B cell (primary cell): ENCODE measurements around the gene TENM3. TPM values are rescaled to one million over a fixed set of nuclear protein-coding genes. Genes with fewer than 3 reads are reported as not detected.

Source experiments
- ATAC-seq: fragments of 200-7000 bp; cut with Tn5 transposase; one replicate; pipeline ENCODE4 v1.10.0; 2021; ENCODE audit warnings: low read depth, mild to moderate bottlenecking, moderate number of reproducible peaks, moderate library complexity
- CTCF ChIA-PET: fragments of 350-600 bp; sonication (Branson Sonifier 250); formaldehyde crosslinking; loops from one replicate; lab custom pipeline; 2021; ENCODE audit warnings: antibody characterized with exemption, inconsistent platforms; lab: Charles Lee
- POLR2A ChIA-PET: fragments of 350-600 bp; sonication (Branson Sonifier 250); formaldehyde crosslinking; loops from one replicate; lab custom pipeline; 2021; ENCODE audit warnings: antibody characterized with exemption; lab: Charles Lee
- DNase-seq: peaks from one replicate; pipeline ENCODE4 v3.0.0; 2013
- H2AFZ ChIP-seq: 2 replicates; pipeline ENCODE4 v1.6.1; 2012; ENCODE audit warnings: mild to moderate bottlenecking, low read depth, low read length; ENCODE audit not compliant: insufficient read depth, poor library complexity, severe bottlenecking
- H3K27ac ChIP-seq, 2 donors: 1 replicate in 1 of 2; 2 replicates in 1 of 2; pipeline ENCODE4 v1.5.1; 2012 to 2013; ENCODE audit warnings: low read length in 2 of 2, mild to moderate bottlenecking in 2 of 2, moderate library complexity in 1 of 2
- H3K27me3 ChIP-seq, 4 experiments: fragments of 200-600 bp in 1 of 4; sonication (generic) in 1 of 4; replicated peaks in 1 of 4; 1 replicate in 2 of 4; 2 replicates in 2 of 4; pipeline versions ENCODE4 v1.6.1 to v1.7.0; 2013 to 2016; ENCODE audit warnings: low read length in 3 of 4, mild to moderate bottlenecking in 2 of 4, mixed read lengths in 1 of 4, moderate library complexity in 1 of 4; ENCODE audit not compliant: insufficient read depth in 4 of 4, control insufficient read depth in 3 of 4; ENCODE audit errors: control extremely low read depth in 1 of 4
- H3K36me3 ChIP-seq, 2 experiments: replicated peaks in 1 of 2; 1 replicate in 1 of 2; 2 replicates in 1 of 2; pipeline versions ENCODE4 v1.6.1 to v1.7.1; 2013; ENCODE audit warnings: low read length in 1 of 2; ENCODE audit not compliant: insufficient read depth in 2 of 2, control insufficient read depth in 1 of 2; ENCODE audit errors: control extremely low read depth in 1 of 2, extremely low read depth in 1 of 2
- H3K4me1 ChIP-seq, 2 donors: fragments of 200-600 bp in 1 of 2; sonication (generic) in 1 of 2; 1 replicate in 1 of 2; 2 replicates in 1 of 2; pipeline versions ENCODE4 v1.5.1 to v1.6.1; 2013 to 2017; ENCODE audit warnings: low read length in 2 of 2; ENCODE audit not compliant: control insufficient read depth in 2 of 2, insufficient read depth in 2 of 2
- H3K4me2 ChIP-seq: replicated peaks from 2 replicates; pipeline ENCODE3; 2012; ENCODE audit warnings: mild to moderate bottlenecking, low read depth, low read length; ENCODE audit not compliant: poor library complexity, severe bottlenecking
- H3K4me3 ChIP-seq, 5 experiments: fragments of 200-600 bp in 1 of 5; sonication (generic) in 1 of 5; 1 replicate in 3 of 5; 2 replicates in 2 of 5; pipeline versions ENCODE4 v1.5.1 to v1.7.0; 2011 to 2016; ENCODE audit warnings: low read length in 4 of 5, mild to moderate bottlenecking in 4 of 5, low read depth in 2 of 5, control low read depth in 1 of 5, moderate library complexity in 1 of 5; ENCODE audit not compliant: insufficient read depth in 1 of 5; ENCODE audit errors: control extremely low read depth in 1 of 5, extremely low read depth in 1 of 5
- H3K79me2 ChIP-seq: fragments of 200-600 bp; sonication (generic); one replicate; pipeline ENCODE4 v1.6.0; 2016; ENCODE audit warnings: low read length; ENCODE audit not compliant: control insufficient read depth, insufficient read depth
- H3K9ac ChIP-seq: fragments of 200-600 bp; sonication (generic); 2 replicates; pipeline ENCODE4 v1.6.1; 2017; ENCODE audit warnings: mild to moderate bottlenecking, low read length, moderate library complexity
- H3K9me3 ChIP-seq, 3 donors: one replicate each; pipeline versions ENCODE4 v1.6.1 to v1.7.1; 2013; ENCODE audit warnings: low read length in 2 of 3; ENCODE audit not compliant: control insufficient read depth in 2 of 3, insufficient read depth in 1 of 3; ENCODE audit errors: control extremely low read depth in 1 of 3
- H4K20me1 ChIP-seq: 2 replicates; pipeline ENCODE4 v1.6.0; 2012; ENCODE audit warnings: mild to moderate bottlenecking, low read length; ENCODE audit not compliant: insufficient read depth, control insufficient read depth, poor library complexity, severe bottlenecking
- H3K27ac Mint-ChIP-seq: one replicate; pipeline ENCODE4 v1.8.0; 2021; ENCODE audit warnings: mixed read lengths
- H3K27me3 Mint-ChIP-seq: one replicate; pipeline ENCODE4 v1.8.0; 2021; ENCODE audit warnings: mixed read lengths
- H3K4me1 Mint-ChIP-seq: one replicate; pipeline ENCODE4 v1.8.0; 2021; ENCODE audit warnings: mixed read lengths
- H3K4me3 Mint-ChIP-seq: one replicate; pipeline ENCODE4 v1.8.0; 2021; ENCODE audit warnings: mixed read lengths
- H3K9me3 Mint-ChIP-seq: one replicate; pipeline ENCODE4 v1.8.0; 2022; ENCODE audit warnings: mixed read lengths; ENCODE audit not compliant: insufficient read depth
- EZH2 ChIP-seq: IDR thresholded peaks from 2 replicates; pipeline ENCODE4 v1.6.1; 2012; ENCODE audit warnings: borderline replicate concordance, low read depth, mild to moderate bottlenecking, moderate library complexity, low read length; ENCODE audit not compliant: insufficient read depth, poor library complexity, severe bottlenecking
- WGBS: methylation state at CpG from one replicate; pipeline ENCODE4 v1.1.5; 2013; ENCODE audit warnings: missing lambda C conversion rate; ENCODE audit not compliant: insufficient coverage; 5-methylcytosine and 5-hydroxymethylcytosine counted together
- intact Hi-C: fragments of 100-400 bp; cut with micrococcal nuclease; formaldehyde crosslinking; loops from one replicate; pipeline ENCODE4 v1.10.0; 2022
- polyA plus RNA-seq: library from polyadenylated mRNA; depleted of rRNA; stranded (reverse); fragments of >200 nt; gene quantifications from 2 replicates; pipeline ENCODE4 v1.2.3, GENCODE V29; 2012
- total RNA-seq, 2 donors: library from RNA; stranded (reverse); fragments of 120-200 nt in 1 of 2; gene quantifications; 1 replicate in 1 of 2; 2 replicates in 1 of 2; pipeline versions ENCODE4 v1.2.3 to v1.2.4, GENCODE V29; 2013 to 2022
- TF ChIP-seq, protein P1 (sequence below): fragments of 200-600 bp; IDR thresholded peaks from one replicate; pipeline ENCODE4 v1.8.0; 2022; ENCODE audit warnings: antibody characterized with exemption, mild to moderate bottlenecking

The TENM3 gene
- total and polyA plus RNA-seq, 2 donors (not counting 1 experiment from before 2014, with no cell fraction given), result not detected

DNA sequence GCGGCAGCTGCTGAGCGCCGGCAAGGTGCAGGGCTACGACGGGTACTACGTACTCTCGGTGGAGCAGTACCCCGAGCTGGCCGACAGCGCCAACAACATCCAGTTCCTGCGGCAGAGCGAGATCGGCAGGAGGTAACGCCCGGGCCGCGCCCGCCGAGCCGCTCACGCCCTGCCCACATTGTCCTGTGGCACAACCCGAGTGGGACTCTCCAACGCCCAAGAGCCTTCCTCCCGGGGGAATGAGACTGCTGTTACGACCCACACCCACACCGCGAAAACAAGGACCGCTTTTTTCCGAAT, 557.0 kb downstream of the TENM3 start:
- H3K4me1 Mint-ChIP-seq, result no peaks in the 10 kb centered on the region
- no peak for ATAC-seq

DNA sequence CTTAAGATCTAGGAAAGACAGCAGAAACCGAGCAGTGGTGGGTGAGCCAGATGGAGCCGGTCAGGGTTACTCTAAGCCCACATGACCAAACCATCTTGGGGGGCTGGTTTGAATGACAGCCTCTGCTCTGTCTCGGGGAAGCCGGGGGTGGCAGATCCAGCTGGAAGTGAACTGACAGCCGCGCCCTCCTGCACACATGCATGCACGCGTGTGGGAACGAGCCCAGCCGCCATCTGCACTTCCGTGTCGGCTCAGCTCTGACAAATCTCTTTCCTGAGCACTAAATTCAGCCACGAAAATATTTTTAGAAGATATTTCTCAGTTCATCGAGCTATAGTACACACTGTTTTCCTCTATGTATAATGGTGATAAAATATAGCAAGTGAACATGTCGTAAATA, 558.4 kb downstream of the TENM3 start:
- Mint-ChIP-seq H3K27ac (no peak overlapping the region), H3K27me3 (peaks cover 11% of the 10 kb centered on the region), H3K4me1 (peaks cover 2% of the 10 kb centered on the region), H3K9me3 (no peaks in the 10 kb centered on the region), H3K4me3 (no peak overlapping the region)
- peaks cover 6 to 7% of the 10 kb centered on the region in 2 donors for H3K4me1 ChIP-seq
- POLR2A ChIA-PET, result no interaction called here
- CTCF ChIA-PET, result no interaction called here
- ATAC-seq (no peak), DNase-seq (no peak)
- H3K27ac ChIP-seq, result no peak overlapping the region
- no peak overlapping the region for H3K9ac ChIP-seq
- WGBS, result 85% methylated on average over 12 of the region's 15 CpGs
- H3K4me3 ChIP-seq, result no peak overlapping the region
- TF ChIP-seq, protein P1, sequence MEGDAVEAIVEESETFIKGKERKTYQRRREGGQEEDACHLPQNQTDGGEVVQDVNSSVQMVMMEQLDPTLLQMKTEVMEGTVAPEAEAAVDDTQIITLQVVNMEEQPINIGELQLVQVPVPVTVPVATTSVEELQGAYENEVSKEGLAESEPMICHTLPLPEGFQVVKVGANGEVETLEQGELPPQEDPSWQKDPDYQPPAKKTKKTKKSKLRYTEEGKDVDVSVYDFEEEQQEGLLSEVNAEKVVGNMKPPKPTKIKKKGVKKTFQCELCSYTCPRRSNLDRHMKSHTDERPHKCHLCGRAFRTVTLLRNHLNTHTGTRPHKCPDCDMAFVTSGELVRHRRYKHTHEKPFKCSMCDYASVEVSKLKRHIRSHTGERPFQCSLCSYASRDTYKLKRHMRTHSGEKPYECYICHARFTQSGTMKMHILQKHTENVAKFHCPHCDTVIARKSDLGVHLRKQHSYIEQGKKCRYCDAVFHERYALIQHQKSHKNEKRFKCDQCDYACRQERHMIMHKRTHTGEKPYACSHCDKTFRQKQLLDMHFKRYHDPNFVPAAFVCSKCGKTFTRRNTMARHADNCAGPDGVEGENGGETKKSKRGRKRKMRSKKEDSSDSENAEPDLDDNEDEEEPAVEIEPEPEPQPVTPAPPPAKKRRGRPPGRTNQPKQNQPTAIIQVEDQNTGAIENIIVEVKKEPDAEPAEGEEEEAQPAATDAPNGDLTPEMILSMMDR, result no peak
- TF ChIP-seq EZH2, result no peak
- H3K27me3 ChIP-seq, result peaks cover 0 to 15% (median 0%) of the 10 kb centered on the region in 4 experiments
- no peaks in the 10 kb centered on the region for H3K79me2 ChIP-seq
- no peak overlapping the region for H3K4me2 ChIP-seq
- H2AFZ ChIP-seq, result no peak overlapping the region
- no peaks in the 10 kb centered on the region for H4K20me1 ChIP-seq
- peaks cover 0 to 15% (median 0%) of the 10 kb centered on the region in 3 donors for H3K9me3 ChIP-seq
- intact Hi-C loops, result no loop called here
- no peaks in the 10 kb centered on the region for H3K36me3 ChIP-seq

More for the DNA sequence above, 557.0 kb downstream of the TENM3 start:
- intact Hi-C loops, result no loop called here
- H3K9ac ChIP-seq, result no peak overlapping the region
- H3K27ac ChIP-seq, result no peak overlapping the region
- no peaks in the 10 kb centered on the region for H4K20me1 ChIP-seq
- H3K9me3 Mint-ChIP-seq, result no peaks in the 10 kb centered on the region
- no peaks in the 10 kb centered on the region for H3K4me1 ChIP-seq
- no peak overlapping the region for H3K4me3 ChIP-seq
- H3K4me2 ChIP-seq, result no peak overlapping the region
- WGBS, result 93% methylated on average over 27 of the region's 29 CpGs
- no peak overlapping the region for H3K27ac Mint-ChIP-seq
- H3K9me3 ChIP-seq, result peaks cover 0 to 11% (median 0%) of the 10 kb centered on the region in 3 donors
- peaks cover 0 to 5% (median 0%) of the 10 kb centered on the region in 4 experiments for H3K27me3 ChIP-seq
- no peak for DNase-seq
- POLR2A ChIA-PET, result no interaction called here
- CTCF ChIA-PET, result no interaction called here
- H2AFZ ChIP-seq, result no peak overlapping the region
- H3K36me3 ChIP-seq, result no peaks in the 10 kb centered on the region
- H3K27me3 Mint-ChIP-seq, result peaks cover 5% of the 10 kb centered on the region
- TF ChIP-seq, protein P1, result no peak
- TF ChIP-seq EZH2, result no peak
- H3K79me2 ChIP-seq, result no peaks in the 10 kb centered on the region
- H3K4me3 Mint-ChIP-seq, result no peak overlapping the region
